DMS 273 (cell line): ENCODE measurements around the gene DIAPH2.

Source experiments
- DNase-seq: peaks from one replicate; lab custom pipeline; 2025; ENCODE audit not compliant: unreplicated experiment; lab: John Stamatoyannopoulos, UW

DIAPH2 gene

GRCh38 chrX:97158269-97158668, 473.6 kb downstream of the DIAPH2 start:
- DNase-seq: no peak

- no peak for DNase-seq
These were observed 475.5 kb downstream of the DIAPH2 start for GRCh38 chrX:97159916-97160800.

- no peak for DNase-seq
These were observed 482.7 kb downstream of the DIAPH2 start for GRCh38 chrX:97167333-97167732.

- no peak for DNase-seq
These were observed 484.0 kb downstream of the DIAPH2 start for GRCh38 chrX:97168646-97169045.

- DNase-seq: no peak
These were observed 490.5 kb downstream of the DIAPH2 start for GRCh38 chrX:97175147-97175546.

GRCh38 chrX:97189668-97190067, 505.0 kb downstream of the DIAPH2 start:
- no peak for DNase-seq

GRCh38 chrX:97199501-97199900, 514.9 kb downstream of the DIAPH2 start:
- no peak for DNase-seq

GRCh38 chrX:97200454-97200853, 515.8 kb downstream of the DIAPH2 start:
- no peak for DNase-seq

GRCh38 chrX:97210501-97210900, 525.9 kb downstream of the DIAPH2 start:
- no peak for DNase-seq

GRCh38 chrX:97211070-97211469, 526.4 kb downstream of the DIAPH2 start:
- DNase-seq: no peak

GRCh38 chrX:97215186-97215585, 530.5 kb downstream of the DIAPH2 start:
- no peak for DNase-seq

GRCh38 chrX:97224148-97224547, 539.5 kb downstream of the DIAPH2 start:
- DNase-seq: no peak

GRCh38 chrX:97229318-97229717, 544.7 kb downstream of the DIAPH2 start:
- DNase-seq: peak; percentile 17

- DNase-seq: no peak
These were observed 546.3 kb downstream of the DIAPH2 start for GRCh38 chrX:97230948-97231347.

- DNase-seq: no peak
These were observed 549.9 kb downstream of the DIAPH2 start for GRCh38 chrX:97234471-97235081.

GRCh38 chrX:97238632-97239031, 554.0 kb downstream of the DIAPH2 start:
- no peak for DNase-seq

- no peak for DNase-seq
These were observed 567.5 kb downstream of the DIAPH2 start for GRCh38 chrX:97252111-97252510.

- no peak for DNase-seq
These were observed 576.0 kb downstream of the DIAPH2 start for GRCh38 chrX:97260679-97261078.

GRCh38 chrX:97266406-97267121, 581.9 kb downstream of the DIAPH2 start:
- DNase-seq: no peak

- peak; percentile 35 for DNase-seq
These were observed 582.9 kb downstream of the DIAPH2 start for GRCh38 chrX:97267396-97268181.

- no peak for DNase-seq
These were observed 583.6 kb downstream of the DIAPH2 start for GRCh38 chrX:97268182-97268680.
